ENCODE data around the gene CHST11. TPM values are rescaled to one million over a fixed set of nuclear protein-coding genes. Genes with fewer than 3 reads are reported as not detected.

Gene CHST11
- total RNA-seq, 1 donor from 2014 or later: 11.4 TPM

DNA sequence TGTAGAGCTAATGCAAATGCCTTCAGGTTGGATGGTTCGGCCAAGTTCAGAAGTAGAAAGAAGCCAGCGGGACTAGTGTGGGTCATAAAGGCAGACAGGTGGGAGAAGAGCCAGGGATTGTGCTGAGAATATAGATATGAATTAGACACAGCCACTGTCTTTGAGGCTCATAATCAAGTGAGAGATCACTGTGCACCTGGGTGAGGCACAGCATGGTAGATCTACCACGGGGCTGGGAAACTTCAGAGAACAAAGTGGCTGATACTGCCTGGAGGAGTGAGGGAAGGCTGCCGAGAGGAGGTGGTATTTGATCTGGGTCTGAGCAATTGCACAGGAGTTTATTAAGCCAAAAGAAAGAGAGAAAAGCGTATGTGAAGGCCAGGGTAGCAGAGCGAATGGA, 40.6 kb upstream of the CHST11 start:
- H3K27me3 Mint-ChIP-seq: peaks cover 13% of the 10 kb centered on the region
- H3K27ac Mint-ChIP-seq: no peak overlapping the region
- H3K9me3 Mint-ChIP-seq (ENCODE audit: low read depth): no peaks in the 10 kb centered on the region
- no peaks in the 10 kb centered on the region for H3K36me3 Mint-ChIP-seq (ENCODE audit: insufficient read depth)
- no peak overlapping the region for H3K4me3 Mint-ChIP-seq (ENCODE audit: low read depth)
- no peak for DNase-seq (ENCODE audit: low spot score, unreplicated experiment)
- TF ChIP-seq CTCF (IDR thresholded peaks at IDR 0.05; ENCODE audit: unreplicated experiment): no peak
- peaks cover 4% of the 10 kb centered on the region for H3K4me1 Mint-ChIP-seq (ENCODE audit: low read depth)

DNA sequence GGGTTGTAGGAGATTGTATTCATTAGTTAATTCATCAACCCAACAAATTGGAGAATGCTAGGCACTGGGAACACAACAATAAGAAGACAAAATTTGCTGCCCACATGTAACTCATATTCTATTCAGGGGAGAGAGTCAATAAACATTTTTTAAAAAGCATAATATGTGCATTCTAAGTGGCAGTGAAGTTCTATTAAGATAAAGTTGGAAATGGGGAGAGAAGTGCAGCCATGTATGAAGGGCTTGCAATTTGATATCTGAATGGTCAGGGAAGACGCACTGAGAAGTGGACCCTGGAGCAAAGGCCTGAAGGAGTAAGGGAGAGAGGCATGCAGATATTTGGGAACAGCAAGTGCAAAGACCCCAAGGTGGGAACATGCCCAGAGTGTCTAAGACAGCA, 40.2 kb upstream of the CHST11 start:
- H3K27ac Mint-ChIP-seq: no peak overlapping the region
- DNase-seq (ENCODE audit: low spot score, unreplicated experiment): no peak
- peaks cover 11% of the 10 kb centered on the region for H3K27me3 Mint-ChIP-seq
- peaks cover 4% of the 10 kb centered on the region for H3K4me1 Mint-ChIP-seq (ENCODE audit: low read depth)
- no peak for TF ChIP-seq CTCF (IDR thresholded peaks at IDR 0.05; ENCODE audit: unreplicated experiment)
- no peaks in the 10 kb centered on the region for H3K9me3 Mint-ChIP-seq (ENCODE audit: low read depth)
- no peaks in the 10 kb centered on the region for H3K36me3 Mint-ChIP-seq (ENCODE audit: insufficient read depth)
- no peak overlapping the region for H3K4me3 Mint-ChIP-seq (ENCODE audit: low read depth)

DNA sequence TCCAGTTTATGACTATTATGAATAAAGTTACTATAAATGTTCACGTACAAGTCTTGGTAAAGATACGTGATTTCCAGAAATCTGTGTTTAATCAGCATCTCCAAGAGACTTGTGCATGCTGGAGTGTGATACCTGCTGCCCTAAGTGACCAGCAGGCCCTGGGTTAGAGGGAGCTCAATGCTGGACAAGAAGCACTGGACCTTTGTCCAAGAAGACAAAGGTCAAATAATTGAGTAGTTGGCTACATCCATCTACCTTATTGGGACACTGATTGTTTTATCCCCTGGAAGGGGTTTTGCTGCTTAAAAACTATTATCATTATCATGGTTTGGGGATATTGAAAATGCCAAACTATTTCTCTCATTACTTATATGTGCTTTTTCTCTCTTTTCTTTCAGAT, 37.0 kb upstream of the CHST11 start:
- Mint-ChIP-seq H3K27ac (no peak overlapping the region), H3K36me3 (ENCODE audit: insufficient read depth) (no peaks in the 10 kb centered on the region), H3K4me1 (ENCODE audit: low read depth) (peaks cover 5% of the 10 kb centered on the region), H3K9me3 (ENCODE audit: low read depth) (no peaks in the 10 kb centered on the region), H3K27me3 (peaks cover 4% of the 10 kb centered on the region), H3K4me3 (ENCODE audit: low read depth) (no peak overlapping the region)
- TF ChIP-seq CTCF (IDR thresholded peaks at IDR 0.05; ENCODE audit: unreplicated experiment): no peak
- no peak for DNase-seq (ENCODE audit: low spot score, unreplicated experiment)

- Mint-ChIP-seq H3K27ac (no peak overlapping the region), H3K4me1 (ENCODE audit: low read depth) (peaks cover 5% of the 10 kb centered on the region), H3K27me3 (peaks cover 4% of the 10 kb centered on the region), H3K9me3 (ENCODE audit: low read depth) (no peaks in the 10 kb centered on the region), H3K36me3 (ENCODE audit: insufficient read depth) (no peaks in the 10 kb centered on the region), H3K4me3 (ENCODE audit: low read depth) (no peak overlapping the region)
- DNase-seq (ENCODE audit: low spot score, unreplicated experiment): no peak
- no peak for TF ChIP-seq CTCF (IDR thresholded peaks at IDR 0.05; ENCODE audit: unreplicated experiment)
These were observed 35.9 kb upstream of the CHST11 start for GRCh38 chr12:104420868-104421267.

GRCh38 chr12:104421343-104421742, 35.4 kb upstream of the CHST11 start:
- peaks cover 5% of the 10 kb centered on the region for H3K4me1 Mint-ChIP-seq (ENCODE audit: low read depth)
- TF ChIP-seq CTCF (IDR thresholded peaks at IDR 0.05; ENCODE audit: unreplicated experiment): no peak
- no peak overlapping the region for H3K27ac Mint-ChIP-seq
- H3K27me3 Mint-ChIP-seq: peaks cover 7% of the 10 kb centered on the region
- H3K9me3 Mint-ChIP-seq (ENCODE audit: low read depth): no peaks in the 10 kb centered on the region
- H3K36me3 Mint-ChIP-seq (ENCODE audit: insufficient read depth): no peaks in the 10 kb centered on the region
- no peak overlapping the region for H3K4me3 Mint-ChIP-seq (ENCODE audit: low read depth)
- DNase-seq (ENCODE audit: low spot score, unreplicated experiment): no peak
